ENCODE data around the gene MDGA2. TPM values are rescaled to one million over a fixed set of nuclear protein-coding genes. Genes with fewer than 3 reads are reported as not detected.

MDGA2 gene
- total and polyA plus RNA-seq, 2 of the 4 experiments (the other 2 are of a cell fraction) = 0.02 TPM; not detected in 1

GRCh38 chr14:47483449-47483848 lies 192.0 kb downstream of the MDGA2 start:
- Histone ChIP-seq H4K91ac (ENCODE audit: insufficient read depth, low read depth, low read length) (no peak overlapping the region), H3K9me1 (ENCODE audit: insufficient read depth, low read length) (no peaks in the 10 kb centered on the region), H3K27ac (ENCODE audit: insufficient read depth, low read length) (no peak overlapping the region), H3K27me3 (ENCODE audit: control insufficient read depth, insufficient read depth, low read length) (no peaks in the 10 kb centered on the region), H3K4ac (ENCODE audit: low read depth, low read length) (no peak overlapping the region), H3K79me1 (ENCODE audit: low read depth in 1 of 2, low read length in 2 of 2) (no peaks in the 10 kb centered on the region), H4K5ac (ENCODE audit: low read depth, low read length) (no peak overlapping the region), H3K9ac (ENCODE audit: low read depth, low read length) (no peak overlapping the region), H2BK20ac (ENCODE audit: low read depth, low read length) (no peak overlapping the region), H2BK120ac (ENCODE audit: low read depth, low read length) (no peak overlapping the region), H3K36me3 (ENCODE audit: control insufficient read depth, insufficient read depth, low read length) (no peaks in the 10 kb centered on the region), H3K4me1 (ENCODE audit: control insufficient read depth, insufficient read depth, low read length) (no peaks in the 10 kb centered on the region), H3K4me2 (ENCODE audit: low read depth, low read length) (no peak overlapping the region), H3K4me3 (ENCODE audit: insufficient read depth, low read depth, low read length) (no peak overlapping the region), H4K8ac (ENCODE audit: low read depth in 2 of 2, low read length in 2 of 2) (no peak overlapping the region), H3K18ac (ENCODE audit: low read depth, low read length) (no peak overlapping the region), H2AFZ (replicated peaks; ENCODE audit: low read length, poor library complexity) (no peak overlapping the region), H3K23ac (ENCODE audit: low read depth, low read length) (no peak overlapping the region), H2BK15ac (ENCODE audit: low read depth, low read length) (no peak overlapping the region), H4K20me1 (ENCODE audit: insufficient read depth, low read length) (no peaks in the 10 kb centered on the region), H2BK5ac (ENCODE audit: low read depth, low read length, poor library complexity, severe bottlenecking) (no peak overlapping the region), H3K14ac (replicated peaks; ENCODE audit: low read depth, low read length) (no peak overlapping the region), H2AK9ac (replicated peaks; ENCODE audit: low read depth, low read length, poor library complexity) (no peak overlapping the region), H2AK5ac (ENCODE audit: low read depth, low read length) (no peak overlapping the region), H3K9me3 (ENCODE audit: control insufficient read depth, insufficient read depth, low read length) (0 out of 2 replicates have a peak, but pooled peaks cover 3% of the 10 kb centered on the region), H3K56ac (ENCODE audit: extremely low read depth, insufficient read depth, low read length) (no peak overlapping the region)
- in situ Hi-C loops (cut with MboI; ENCODE audit: low sequenced_read_pairs) (no loop called here), dilution Hi-C loops (cut with HindIII; ENCODE audit: low sequenced_read_pairs, unreplicated experiment) (no loop called here), intact Hi-C loops (cut with micrococcal nuclease) (no loop called here)
- no peak for ATAC-seq (ENCODE audit: low read depth)
- CTCF ChIA-PET = no interaction called here
- BruUV-seq (replicated peaks) = no TSS peak
- POLR2A ChIA-PET (ENCODE audit: unreplicated experiment) = no interaction called here
- DNase-seq = no peak
- TF ChIP-seq BHLHE40 (IDR thresholded peaks at IDR 0.05; ENCODE audit: low read depth, low read length) (no peak), ELK1 (IDR thresholded peaks at IDR 0.05; ENCODE audit: borderline replicate concordance, low read depth, low read length) (no peak), RAD21 (IDR thresholded peaks at IDR 0.05; ENCODE audit: low read length) (no peak), RFX5 (IDR thresholded peaks at IDR 0.05; ENCODE audit: low read depth, low read length) (no peak), MXI1 (IDR thresholded peaks at IDR 0.05; ENCODE audit: borderline replicate concordance, low read depth, low read length) (no peak), RCOR1 (IDR thresholded peaks at IDR 0.05; ENCODE audit: insufficient replicate concordance, low read length) (no peak), CHD1 (IDR thresholded peaks at IDR 0.05; ENCODE audit: low read depth, low read length) (no peak), POLR2A (IDR thresholded peaks at IDR 0.05; ENCODE audit: low read depth, low read length) (no peak), FOS (IDR thresholded peaks at IDR 0.05; ENCODE audit: low read depth, low read length) (no peak), CEBPB (IDR thresholded peaks at IDR 0.05; ENCODE audit: low read depth, low read length) (no peak), NFE2L2 (IDR thresholded peaks at IDR 0.05; ENCODE audit: low read depth, low read length) (no peak), USF2 (IDR thresholded peaks at IDR 0.05; ENCODE audit: low read depth, low read length) (no peak), MAZ (IDR thresholded peaks at IDR 0.05; ENCODE audit: borderline replicate concordance, low read depth, low read length) (no peak), CTCF (conservative IDR thresholded peaks at IDR 0.05; ENCODE audit: low read depth, low read length) (no peak), SMC3 (IDR thresholded peaks at IDR 0.05; ENCODE audit: low read depth, low read length) (no peak)

Data from IMR-90 (cell line).